PC-9 (cell line): Measurements from ENCODE around the gene SHROOM4.

Experiments used
- CTCF ChIP-seq: fragments of 200-600 bp; sonication (generic); conservative IDR thresholded peaks from 2 replicates; pipeline ENCODE4 v1.6.1; 2017; ENCODE audit warnings: mixed run types, antibody characterized with exemption, mild to moderate bottlenecking, moderate library complexity
- EZH2 ChIP-seq: fragments of 200-600 bp; sonication (generic); IDR thresholded peaks from 2 replicates; pipeline ENCODE4 v1.8.0; 2017; ENCODE audit warnings: antibody characterized with exemption, low read depth

DNA sequence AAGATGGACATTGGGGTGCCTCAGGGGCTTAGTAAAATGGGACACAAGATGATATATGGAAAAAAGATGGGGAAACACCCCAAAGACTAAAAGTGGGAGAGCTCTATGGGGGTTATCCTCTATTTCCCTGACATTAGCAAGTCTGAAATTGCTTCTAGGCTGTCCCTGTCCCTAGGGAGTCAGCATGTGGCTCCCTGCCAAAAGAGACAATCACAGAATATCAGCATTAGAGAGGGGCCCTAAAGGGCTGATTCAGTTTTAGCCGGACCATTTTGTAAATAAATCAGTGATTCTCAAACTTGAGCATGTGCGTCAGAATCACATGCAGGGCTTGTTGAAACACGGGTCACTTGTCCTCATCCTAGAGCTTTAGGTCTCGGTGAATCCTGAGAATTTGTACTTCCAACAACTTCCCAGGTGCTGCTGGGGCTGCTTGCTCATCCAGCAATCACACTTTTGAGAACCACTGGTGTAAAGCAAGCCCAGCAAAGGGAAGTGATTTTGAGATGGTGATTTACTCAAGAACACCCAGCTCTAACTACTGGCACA, 178.1 kb downstream of the SHROOM4 start:
- TF ChIP-seq EZH2 (no peak), CTCF (no peak)
